Stimulated activated naive CD4-positive, alpha-beta T cell (primary cell): ENCODE results near the gene DMBX1.

Experiments used
- DNase-seq, 6 experiments: peaks; one replicate each; lab custom pipeline; 2025; lab: John Stamatoyannopoulos, UW

The DMBX1 gene

GRCh38 chr1:46503421-46503820 is 13.8 kb downstream of the DMBX1 start:
- no peak for DNase-seq

DNA sequence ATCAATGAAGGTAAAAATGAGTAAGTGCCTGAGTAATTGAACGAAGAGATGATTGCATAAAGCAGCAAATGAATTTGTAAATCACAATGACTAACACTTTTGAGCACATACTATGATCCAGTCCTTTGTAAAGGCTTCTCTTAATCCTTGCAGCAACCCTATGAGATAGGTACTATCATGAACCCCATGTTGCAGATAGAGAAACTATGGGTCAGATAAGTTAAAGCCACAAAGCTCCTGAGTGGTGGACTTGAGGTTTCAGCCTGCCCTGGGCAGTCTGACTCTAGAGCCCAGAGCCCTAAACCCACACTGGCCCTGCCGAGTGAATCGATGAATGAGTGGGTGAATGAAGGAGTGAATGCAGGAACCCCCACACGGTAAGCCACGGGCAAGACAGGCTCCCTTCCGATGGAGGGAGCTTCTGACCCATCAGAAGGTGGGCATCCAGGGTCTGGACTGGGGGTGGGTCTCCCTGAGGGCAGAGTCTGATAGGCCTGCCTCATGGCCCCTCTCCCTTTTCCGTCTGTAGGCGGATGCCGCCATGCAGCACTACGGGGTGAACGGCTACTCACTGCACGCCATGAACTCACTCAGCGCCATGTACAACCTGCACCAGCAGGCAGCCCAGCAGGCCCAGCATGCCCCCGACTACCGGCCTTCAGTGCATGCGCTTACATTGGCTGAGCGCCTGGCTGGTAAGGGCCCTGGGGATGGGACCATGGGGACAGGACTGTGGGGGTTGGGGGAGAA is 17.0 kb downstream of the DMBX1 start:
- DNase-seq, result no peak

GRCh38 chr1:46508757-46509156 is 19.1 kb downstream of the DMBX1 start:
- no peak for DNase-seq

DNA sequence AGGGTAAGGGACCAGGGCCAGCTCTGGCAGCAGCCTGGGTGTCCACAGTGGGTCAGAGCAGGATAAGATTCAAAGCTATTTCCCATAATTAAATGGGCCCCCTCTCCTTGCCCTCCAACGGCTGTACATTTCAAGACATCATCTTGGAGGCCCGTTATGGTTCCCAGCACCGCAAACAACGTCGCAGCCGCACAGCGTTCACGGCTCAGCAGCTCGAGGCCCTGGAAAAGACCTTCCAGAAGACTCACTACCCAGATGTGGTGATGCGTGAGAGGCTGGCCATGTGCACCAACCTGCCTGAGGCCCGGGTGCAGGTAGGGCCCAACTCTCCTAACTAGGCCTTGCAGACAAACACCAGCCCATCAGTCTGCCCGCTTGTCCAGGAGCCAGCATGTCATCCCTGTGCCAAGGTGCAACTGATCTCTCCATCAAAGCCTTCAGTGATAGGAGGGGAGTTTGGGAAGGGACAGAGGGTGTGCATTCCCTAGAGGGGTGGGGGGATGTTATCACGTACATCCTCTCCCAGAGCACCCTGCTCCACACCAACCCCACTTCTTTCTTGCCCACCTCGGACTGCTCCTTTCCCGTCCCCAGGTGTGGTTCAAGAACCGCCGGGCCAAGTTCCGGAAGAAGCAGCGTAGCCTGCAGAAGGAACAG is 20.8 kb downstream of the DMBX1 start:
- no peak for DNase-seq

GRCh38 chr1:46510998-46511365 is 21.3 kb downstream of the DMBX1 start:
- DNase-seq, result no peak

GRCh38 chr1:46512135-46512791 is 22.6 kb downstream of the DMBX1 start:
- no peak for DNase-seq

GRCh38 chr1:46512792-46513190 is 23.2 kb downstream of the DMBX1 start:
- DNase-seq, result no peak

- no peak for DNase-seq
Observed at GRCh38 chr1:46513536-46513935, 23.9 kb downstream of the DMBX1 start.

DNA sequence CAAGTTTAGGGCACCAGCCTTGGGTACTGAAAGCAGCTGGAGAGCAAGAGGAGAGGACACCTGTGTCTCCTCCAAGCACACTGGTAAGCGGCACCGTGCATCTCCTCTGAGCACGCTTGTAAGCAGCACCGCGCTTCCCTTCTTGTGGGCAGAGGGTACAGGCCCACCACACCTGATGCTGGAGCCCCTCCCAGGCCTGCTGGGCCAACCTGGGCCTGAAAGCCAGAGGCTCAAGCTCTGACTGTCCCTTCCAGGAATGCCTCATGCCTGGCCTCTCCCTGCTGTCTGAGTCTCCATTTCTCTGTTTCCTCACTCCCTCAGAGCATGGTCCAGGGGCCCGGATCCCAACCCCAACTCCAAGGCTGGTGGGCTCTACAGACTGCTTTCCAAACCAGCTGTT is 25.9 kb downstream of the DMBX1 start:
- DNase-seq, result no peak

DNA sequence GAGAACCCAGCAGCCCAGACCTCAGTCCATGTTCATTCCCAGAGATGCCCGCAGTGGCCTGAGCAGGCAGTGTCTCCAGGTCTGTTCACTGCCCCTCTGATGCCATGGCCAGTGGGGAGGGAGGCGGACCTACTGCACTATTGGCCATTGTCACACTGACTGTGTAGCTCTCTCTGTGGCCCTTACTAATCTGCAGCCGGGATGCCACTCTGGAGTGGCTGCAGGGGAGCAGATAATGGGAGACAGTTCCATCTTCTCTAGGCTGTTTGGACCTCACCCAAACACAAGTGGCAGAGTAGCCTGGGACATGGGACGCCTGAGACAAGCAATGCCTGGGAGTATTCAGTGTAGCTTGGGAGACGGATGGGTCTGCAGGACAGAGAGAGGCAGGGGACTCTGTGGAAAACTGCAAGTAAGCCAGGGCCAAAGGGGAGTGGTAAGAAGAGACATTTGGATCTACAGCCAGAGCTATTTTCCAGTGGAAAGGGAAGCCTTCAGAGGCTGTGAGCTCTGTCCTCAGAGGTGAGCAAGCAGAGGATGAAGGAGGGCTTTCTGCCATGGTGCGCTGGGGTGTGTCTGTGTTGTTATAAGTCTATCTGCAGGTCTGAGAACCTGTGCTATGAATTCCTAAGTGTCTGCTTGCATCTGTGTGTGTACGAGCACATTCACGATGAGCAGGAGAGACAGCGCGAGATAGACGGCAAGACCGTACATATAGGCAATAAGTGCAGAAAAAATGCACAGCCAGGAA is 26.7 kb downstream of the DMBX1 start:
- no peak for DNase-seq

DNA sequence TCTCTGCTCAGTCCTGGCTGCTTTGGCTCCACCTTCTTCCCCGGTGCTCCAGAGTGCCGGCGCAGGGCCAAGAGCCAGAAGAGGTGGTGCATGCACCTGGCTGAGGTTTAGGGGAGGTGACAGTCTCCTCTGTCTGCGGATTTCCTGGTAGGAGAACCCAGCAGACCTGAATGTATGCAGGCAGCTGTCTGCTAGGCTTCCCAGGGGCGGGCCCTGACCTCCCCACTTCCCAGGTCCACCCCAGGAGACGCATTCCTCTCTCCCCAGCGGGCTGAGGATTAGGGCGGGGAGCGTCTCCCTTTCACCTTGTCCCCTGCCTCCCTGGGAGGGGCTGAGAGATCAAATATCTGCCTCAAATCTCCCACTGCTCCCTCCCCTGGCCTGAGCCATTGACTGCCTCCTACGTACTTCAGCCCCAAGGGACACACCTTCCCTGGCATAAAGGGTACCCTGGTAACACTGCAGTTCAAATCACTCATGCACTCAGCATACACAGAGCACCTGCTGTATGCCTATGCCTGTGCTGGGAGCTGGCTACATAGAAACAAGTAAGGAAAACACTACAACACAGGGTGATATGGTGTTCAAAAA is 27.5 kb downstream of the DMBX1 start:
- no peak for DNase-seq

DNA sequence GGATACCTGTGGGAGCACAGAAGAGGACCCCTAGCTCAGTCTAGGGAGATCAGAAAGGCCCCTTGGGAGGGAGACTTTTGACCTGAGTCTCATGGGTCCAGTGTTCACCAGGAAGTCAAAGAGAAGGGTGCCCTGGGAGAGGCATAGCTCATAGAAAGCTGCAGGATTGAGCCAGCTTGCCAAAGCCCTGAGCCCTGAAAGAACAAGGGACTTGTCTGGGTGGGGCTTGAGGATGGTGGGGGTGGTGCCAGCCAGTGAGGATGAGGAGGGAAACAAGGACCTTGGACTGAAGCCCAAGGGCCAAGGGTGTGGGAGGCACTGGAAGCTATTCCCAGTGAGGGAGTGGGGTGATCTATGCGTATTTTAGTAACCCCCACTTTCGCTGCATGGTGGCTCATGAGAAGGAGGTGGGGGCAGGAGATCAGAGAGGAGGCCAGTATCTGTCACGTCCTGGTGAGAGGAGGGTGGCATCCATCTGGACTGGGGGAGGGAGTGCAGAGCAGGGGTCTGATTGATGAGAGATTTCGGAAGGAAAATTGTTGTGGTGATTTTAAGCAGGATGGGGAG is 28.4 kb downstream of the DMBX1 start:
- no peak for DNase-seq

DNA sequence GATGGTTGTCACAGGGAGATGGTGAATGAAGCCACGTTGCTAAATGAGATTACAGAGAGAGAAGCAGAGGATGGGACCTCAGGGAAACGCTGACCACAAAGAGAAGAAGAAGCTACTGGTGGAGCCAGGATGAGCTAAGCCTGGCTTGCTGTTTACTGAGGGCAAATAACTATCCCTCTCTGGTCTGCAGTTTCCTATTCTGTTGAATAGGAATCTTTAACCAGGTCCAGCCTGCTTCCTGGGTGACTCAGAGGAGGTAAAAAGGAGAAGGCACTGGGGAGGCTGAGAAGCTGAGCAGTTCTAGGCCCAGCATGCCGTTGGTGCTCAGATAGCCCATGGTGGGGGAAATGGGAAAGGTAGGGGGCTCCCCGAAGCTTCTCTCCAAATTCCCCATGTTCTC is 29.6 kb downstream of the DMBX1 start:
- no peak for DNase-seq

GRCh38 chr1:46520063-46520911 is 30.7 kb downstream of the DMBX1 start:
- DNase-seq, result no peak

DNA sequence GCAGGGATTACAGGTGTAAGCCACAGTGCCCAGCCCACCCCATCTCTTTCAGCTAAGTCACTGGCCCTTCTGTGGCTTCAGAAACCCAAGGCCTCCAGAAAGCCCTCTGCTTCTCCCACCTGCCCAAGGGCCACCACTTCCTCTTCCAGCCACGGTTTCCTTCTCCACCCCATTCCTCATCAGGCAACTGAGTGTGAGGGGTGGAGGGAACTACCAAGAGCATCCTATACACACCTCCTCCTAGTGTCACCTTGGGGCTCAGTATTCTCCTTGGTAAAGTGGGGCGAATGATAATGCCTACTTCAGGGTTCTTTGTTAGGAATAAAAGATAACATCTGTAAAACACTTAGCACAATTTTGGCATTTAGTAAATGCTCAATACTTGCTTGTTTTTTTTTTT is 31.8 kb downstream of the DMBX1 start:
- no peak for DNase-seq

GRCh38 chr1:46522184-46522968 is 32.7 kb downstream of the DMBX1 start:
- no peak for DNase-seq

DNA sequence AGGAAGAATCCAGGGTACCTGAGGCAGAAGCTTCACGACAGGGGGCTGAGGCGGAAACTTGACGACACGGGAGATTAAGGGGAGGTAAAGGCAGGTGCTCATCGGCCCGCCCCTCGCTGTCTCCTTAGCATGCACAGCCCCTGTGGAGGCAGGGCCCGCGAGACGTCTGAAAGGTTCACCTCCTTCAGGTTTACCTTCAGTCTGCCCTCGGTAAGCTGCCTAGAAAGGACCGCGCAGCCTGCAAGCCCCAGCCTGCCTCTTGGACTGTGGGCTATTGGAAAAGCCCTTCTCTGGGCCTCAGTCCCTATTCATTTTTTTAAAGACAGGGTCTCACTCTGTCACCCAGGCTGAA is 33.3 kb downstream of the DMBX1 start:
- DNase-seq, result no peak

- DNase-seq, result no peak
Observed at GRCh38 chr1:46523496-46524353, 34.1 kb downstream of the DMBX1 start.

DNA sequence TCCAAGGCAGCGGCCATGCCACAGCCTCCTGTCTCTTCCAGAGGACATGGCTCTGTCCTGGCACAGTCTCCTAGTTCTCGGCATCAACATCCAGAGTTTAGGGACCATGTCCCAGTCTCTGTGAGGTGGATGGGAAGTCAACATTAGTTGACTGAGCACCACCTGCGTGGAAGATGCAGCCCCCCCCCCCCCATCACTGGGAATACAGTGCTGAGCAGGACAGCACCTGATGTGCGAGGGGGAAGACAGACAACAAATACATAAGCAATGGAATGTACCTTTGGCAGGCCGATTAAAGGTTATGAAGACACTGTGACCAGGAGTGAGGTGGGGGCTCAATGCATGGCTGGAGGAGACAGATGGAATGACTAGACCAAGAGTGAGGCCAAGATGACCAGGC is 35.2 kb downstream of the DMBX1 start:
- no peak for DNase-seq
